GM21576 (cell line): Measurements from ENCODE around the gene PLA2G4B.

Experiments
- ATAC-seq: cut with Tn5 transposase; IDR thresholded peaks from one replicate; pipeline ENCODE4 v1.9.1; 2021; ENCODE audit warnings: mild to moderate bottlenecking, moderate library complexity; ENCODE audit not compliant: unreplicated experiment

Gene PLA2G4B

DNA sequence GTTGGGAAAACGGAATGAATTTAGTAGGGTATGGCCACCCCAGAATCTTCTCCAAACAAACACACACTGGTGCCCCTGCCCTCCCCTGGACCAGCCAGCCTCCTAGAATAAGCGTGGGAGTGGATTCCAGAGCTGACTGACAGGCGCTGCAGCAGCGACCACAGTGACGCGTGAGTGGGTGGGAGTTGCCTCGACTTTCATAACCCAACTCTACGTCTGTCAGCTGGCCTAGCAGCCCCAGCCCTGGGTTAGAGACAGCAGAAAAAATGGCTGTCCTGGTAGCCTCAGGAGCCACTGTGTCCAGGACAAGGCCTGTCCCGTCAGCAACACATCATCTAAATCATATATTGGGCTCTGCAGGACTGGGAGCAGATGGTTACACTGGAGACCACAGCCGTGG lies 10.0 kb downstream of the PLA2G4B start:
- ATAC-seq = no peak

DNA sequence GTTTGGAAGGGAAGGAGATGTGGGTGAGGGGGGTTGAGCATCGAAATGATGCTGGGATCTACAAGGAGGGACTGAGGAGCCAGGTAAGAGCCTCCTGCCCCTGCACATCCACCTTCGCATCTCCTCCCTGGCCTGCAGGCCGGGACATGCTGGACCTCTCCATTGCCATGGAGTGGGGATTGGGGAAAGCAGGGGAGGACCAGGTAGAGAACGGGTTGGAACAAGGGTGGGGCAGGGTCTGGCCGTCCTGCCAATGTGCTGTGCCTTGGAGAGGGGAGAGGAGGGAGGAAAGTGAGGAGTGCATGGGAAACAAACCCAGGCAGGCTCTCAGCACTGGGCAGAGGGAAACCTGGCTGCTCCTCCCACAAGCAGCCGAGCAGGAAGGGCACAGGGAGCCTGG lies 10.6 kb downstream of the PLA2G4B start:
- ATAC-seq = no peak

DNA sequence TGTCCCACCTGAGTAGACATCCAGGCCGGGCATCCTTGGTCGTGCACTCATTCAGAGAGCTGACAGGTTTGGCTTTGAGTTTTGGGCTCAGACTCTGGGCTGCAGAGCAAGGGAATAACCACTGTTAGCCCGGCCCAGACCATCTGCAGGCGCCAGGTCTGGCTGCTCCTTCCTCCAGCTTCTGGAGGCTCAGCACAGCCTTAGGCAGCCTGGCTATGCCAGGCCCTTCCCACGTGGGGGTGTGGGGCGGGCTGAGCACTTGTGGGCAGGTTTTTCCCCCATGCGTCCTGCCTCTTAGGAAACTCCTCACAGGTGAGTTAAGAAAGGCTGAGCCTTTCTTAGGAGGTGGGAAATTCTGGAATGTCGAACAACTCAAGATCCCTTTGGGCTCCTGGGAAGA lies 11.2 kb downstream of the PLA2G4B start:
- no peak for ATAC-seq

DNA sequence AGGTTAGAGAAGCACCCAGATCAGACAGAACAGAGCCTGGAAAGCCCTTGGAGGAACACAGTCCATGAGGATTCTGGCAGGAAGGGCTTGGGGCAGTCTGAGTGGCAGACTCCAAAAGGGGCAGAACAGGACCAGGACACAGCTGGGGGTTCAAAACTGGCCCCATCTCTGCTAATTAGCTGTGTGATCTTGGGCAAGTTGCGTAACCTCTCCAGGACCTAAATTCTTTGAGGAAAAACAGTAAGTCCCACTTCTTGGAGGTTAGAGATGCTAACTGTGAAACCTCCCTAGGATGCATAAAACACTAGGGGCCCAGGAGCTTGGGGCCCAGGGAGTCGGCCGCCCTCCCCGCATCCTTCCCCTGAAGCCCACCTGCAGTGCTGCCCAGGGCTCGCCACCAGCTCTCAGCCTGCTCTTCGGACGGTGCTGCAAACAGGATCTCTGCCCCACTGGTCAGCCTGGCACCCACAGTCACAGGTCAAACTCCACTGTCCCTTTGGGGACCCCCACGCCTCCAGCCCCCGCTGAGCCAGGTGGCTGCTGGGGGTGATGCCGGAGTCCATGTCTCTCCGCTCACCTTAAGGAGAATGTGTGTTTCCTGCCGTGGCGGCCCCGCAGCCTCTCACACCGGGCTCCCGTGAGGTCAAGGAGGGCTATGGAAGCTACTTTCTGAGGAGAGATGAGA lies 12.0 kb downstream of the PLA2G4B start:
- no peak for ATAC-seq

DNA sequence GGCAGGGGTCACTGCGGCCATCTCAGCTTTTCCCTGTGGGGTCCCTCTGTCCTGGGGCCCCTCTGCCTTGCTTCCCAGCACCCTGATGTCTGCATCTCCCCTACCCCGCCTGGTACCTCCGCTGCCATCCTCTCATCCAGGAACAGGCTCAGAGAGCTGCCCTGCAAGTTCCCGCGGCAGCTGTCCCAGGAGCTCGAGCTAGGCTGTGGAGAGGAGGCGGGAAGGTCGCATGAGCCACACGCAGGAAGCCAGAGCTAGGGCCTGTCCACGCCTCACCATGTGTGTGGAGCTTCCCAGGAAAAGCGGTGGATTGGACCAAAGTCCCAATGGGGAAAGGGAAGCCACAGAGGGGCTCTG lies 12.5 kb downstream of the PLA2G4B start:
- no peak for ATAC-seq

DNA sequence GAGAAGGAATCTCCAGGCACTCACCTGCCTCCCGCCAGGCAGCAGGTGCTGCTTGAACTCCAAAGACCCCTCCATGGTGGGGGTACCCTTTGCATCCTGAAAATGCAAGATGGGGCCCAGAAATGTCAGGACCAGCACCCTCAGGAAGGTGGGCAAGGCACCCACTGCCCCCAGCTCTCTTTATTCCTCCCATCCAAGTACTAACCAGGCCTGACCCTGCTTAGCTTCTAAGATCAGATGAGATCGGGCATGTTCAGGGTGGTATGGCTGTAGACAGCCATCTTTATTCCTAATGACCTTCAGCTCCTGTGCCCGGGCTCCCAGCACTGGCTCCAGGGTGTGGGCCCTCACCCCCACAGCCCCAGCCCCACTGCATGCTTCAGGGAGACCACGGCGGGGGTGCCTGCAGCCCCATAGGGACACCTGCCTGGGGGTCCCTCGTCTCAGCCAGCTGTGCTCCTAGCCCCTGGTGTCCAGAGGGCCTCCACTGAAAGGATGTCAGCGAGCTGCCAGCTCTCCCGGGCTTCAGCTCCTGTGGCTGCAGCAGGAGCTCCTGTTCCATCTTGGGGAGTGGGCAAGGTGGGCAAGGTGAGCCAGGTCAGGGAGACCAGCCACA lies 13.2 kb downstream of the PLA2G4B start:
- no peak for ATAC-seq

DNA sequence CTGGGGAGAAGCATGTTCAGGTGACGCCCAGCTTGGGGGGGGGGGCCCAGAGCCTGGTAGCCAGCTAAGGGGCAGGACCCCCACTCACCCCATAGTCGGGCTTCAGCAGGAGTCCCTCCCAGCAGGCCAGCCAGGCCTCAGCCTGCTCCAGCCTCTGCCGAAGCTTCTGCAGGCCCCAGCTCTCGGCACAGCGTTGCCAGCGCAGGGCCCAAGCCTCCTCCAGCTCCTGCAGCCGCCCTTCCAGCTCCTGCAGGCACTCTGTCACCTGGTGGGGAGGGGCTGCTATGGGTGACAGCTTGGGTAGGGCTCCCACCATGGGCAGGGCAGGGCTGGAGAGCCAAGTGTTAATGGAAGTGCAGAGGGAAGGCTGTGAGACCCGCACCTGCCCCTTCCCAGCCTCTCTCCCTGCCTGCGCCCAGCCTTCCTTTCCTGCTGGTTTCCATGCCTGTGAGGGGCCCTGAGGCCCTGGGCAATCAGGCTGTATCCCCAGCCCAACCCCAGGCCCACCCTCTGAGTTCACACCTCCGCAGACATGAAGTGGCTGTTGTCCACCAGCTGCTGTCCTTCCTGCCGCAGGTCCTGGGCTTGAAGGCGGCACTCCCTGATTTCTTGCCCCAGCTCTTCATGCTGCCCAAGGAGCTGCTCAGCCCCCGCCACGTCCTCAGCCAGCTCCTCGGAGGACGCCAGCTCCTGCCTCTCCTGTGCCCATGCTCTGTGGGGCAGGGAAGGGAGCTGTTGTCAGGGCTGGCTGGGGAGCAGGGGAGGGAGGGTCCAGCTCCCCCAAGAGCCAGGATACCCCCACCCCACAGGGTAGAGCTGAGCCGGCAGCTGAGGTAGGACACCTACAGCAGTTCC lies 14.3 kb downstream of the PLA2G4B start:
- no peak for ATAC-seq

DNA sequence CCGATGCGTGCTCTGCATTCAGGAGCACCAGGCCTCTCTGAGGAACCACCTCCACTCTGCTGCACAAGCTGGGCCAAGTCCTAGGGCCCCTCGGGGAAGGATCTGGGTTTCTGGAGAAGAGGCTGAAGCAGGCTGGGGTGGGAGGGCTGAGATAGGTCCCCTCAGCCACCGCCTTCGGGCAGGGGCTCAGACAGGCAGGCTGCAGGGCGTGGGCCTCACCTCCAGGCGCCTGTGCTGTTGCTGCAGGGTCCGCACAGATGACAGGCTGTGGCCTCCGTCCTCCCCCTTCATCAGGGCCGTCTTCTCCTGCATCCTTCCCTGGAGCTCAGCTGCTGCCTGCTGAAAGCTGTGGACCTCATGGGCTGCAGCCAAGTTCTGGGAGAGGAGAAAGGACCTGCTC lies 15.2 kb downstream of the PLA2G4B start:
- ATAC-seq = no peak

DNA sequence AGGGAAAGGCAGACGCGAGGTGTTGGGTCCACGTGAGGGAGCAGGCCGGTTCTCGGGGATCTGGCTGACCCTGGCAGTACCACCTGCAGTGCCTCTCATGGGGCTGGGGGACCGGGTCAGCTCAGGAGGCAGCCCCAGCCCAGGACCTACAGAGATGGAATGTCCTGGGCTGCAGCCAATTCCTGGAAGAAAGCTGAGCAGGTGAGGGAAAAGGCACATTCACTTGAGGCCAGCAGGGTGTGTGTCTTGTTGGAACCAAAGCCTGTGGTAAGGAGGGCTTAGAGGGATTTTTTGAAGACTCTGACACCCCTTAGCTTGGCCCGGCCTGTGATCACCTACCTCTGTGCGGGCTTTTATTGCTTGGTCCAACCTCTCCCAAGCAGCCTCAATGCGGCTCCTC lies 15.8 kb downstream of the PLA2G4B start:
- ATAC-seq = no peak

DNA sequence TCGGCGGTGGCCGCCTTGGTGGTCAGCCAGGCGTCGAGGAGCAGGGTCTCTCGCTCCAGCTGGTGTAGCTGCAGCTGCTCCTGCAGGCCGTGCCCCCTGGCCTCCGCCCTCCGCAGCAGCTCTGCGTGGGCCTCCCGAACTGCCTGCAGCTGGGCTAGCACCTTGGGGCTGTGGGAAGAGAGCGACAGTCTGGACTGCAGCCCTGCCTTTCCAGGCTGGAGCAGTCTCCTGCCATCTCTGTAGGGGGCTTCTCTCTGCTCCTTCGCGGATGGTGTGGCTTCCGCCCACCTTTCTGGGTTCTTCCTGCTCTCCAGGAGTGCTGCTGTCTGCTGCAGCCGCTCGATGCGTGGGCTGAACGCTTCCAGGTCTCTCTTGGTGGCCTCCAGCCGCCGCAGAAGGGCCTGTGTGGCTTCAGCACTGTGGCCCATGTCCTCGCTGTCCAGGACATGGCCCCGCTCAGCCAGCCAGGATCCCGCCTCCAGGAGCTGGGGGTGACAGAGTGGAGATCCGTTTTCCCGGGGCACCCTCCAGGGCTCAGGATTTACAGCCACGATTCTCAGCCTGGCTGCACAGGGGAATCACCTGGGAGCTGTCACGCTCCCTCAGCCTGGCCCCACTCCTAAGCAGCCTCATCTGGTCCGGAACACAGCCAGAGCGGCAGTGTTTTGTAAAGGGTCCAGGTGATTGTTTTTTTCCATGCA lies 16.8 kb downstream of the PLA2G4B start:
- ATAC-seq = no peak

DNA sequence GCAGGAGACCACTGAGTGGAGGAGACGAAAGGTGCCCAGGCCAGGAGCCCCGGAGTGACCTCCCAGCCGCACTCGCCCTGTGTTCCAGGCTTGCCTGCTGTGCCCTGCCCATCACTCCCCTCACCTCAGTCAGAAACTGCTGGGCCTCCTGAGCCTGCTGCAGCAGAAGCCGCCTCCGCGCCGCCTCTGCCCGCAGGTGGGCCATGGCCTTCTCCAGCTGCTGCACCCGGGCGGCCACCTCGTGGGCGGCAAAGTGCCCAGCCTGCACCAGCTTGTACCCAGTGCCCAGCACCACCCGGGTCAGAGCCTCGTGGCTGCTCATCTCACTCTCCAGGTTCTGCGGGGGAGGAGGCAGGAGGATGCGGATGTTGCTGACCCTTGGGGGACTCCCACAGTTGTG lies 17.6 kb downstream of the PLA2G4B start:
- no peak for ATAC-seq

DNA sequence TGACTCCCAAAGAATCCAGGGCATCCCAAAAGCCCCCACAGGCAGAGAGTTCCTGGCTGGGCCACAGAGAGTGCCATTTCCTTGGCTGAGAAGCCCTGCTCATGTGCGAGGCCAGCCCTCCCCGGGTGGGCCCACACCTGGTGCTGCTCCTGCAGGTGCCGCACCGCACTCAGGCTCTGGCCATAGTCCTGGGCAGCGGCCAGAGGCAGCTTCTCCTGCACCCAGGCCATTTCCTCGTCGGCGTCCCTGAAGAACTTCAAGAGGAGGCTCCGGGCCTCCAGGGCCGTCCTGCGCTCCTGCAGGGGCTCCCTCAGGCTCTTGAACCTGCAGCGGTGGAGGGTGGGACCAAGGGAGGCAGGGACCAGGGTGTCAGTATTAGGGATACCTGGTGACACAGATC lies 18.1 kb downstream of the PLA2G4B start:
- no peak for ATAC-seq

DNA sequence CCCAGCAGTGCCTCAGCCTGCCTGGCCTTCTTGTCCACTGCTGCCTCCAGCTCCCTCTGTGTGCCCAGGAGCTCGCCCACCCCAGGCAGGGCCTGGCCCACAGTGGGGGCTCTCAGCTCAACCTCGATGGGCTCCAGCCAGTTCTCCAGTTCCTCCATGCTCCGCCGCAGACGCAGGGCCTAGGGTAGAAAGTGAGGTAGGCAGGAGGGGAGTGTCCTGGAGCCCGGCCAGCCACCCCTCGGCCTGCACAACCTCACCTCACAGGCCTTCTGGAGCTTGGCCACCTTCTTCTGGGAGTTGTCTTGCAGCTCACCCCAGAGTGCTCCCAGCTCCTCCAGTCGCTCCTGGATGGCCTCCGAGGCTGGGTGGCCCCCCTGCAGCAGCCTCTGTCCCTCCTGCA lies 18.7 kb downstream of the PLA2G4B start:
- ATAC-seq = no peak

DNA sequence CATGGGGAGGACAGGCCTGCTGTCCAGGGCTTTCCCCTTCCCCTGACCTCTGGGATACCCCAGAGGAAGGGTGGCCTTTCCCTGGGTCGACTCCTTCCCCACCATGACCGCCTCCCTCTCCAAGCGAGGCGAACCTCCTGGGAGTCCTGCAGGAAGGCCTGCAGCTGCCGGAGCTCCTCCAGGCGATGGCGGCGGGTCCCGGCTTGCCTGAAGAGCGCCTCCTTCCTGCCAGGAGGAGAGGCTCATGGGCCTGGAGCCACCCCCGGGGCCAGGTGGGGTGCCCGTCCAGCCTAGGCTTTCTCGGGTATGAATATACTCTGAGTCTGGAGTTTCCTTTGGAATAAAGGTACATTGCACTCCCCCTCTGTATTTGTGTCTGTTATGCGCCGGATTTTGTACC lies 20.1 kb downstream of the PLA2G4B start:
- no peak for ATAC-seq

DNA sequence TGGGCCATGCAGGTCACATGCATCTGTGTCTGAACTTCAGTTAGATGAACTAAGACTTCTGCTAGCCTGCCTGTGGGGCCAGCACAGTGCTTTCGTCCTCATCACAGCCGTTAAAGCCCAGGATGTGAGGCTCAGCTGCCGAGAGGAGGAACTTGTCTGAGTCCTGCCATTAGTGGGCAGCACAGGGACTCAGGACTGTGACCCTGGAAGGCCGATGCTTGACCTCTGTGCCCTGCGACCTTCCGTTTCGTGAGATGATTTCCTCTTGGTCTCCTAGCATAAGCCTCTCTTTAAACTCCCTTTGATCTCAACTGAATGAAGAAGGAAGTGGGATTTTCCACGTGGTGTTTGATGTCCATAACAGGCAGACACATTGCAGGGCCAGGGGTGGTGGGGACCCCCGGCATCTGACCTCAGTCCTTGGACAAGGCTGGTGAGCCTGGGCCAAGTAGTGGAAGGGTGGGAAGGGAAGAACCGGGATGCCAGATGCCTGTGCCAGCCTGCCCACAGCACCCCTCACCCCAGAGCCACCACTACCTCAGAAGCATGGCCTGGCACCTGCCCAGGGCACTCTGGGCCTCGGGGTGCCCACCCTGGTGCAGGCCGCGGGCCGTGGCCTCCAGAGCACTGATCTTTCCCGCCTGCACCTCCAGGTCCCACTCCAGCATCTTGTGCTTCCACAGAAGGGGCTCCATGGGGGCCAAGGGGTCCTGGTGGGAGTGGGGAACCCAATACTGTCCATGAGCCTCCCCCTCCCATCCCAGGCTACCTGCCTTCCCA lies 21.6 kb downstream of the PLA2G4B start:
- ATAC-seq = no peak

DNA sequence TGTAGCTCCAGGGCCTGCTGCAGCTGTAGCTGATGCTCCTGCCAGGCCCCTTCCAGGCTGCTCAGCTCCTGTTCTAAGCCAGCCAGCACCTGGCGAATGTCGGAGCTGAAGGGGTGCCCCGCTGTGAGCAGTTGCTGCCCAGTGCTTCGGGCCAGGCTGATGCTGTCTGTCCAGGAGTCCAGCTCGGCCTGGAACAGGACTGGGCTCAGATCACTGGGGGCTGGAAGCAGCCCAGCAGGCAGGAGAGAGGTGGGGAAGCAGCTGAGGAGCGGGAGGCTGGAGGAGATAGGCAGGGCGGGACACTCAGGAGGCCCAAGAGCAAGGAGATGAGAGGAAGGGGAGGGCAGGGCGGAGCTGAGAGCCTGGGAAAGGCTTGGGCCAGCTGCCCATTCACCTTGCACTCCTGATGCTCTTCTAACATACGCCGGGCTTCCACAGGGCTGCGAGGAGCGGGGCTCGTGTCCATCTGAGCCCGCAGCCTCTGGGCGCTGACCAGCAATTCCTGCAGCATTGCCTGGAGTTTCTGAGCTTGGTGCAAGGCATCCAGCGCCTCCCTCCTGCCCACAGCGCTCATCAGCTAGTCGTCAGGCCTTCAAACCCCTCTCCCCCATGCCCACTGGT lies 23.2 kb downstream of the PLA2G4B start:
- no peak for ATAC-seq

DNA sequence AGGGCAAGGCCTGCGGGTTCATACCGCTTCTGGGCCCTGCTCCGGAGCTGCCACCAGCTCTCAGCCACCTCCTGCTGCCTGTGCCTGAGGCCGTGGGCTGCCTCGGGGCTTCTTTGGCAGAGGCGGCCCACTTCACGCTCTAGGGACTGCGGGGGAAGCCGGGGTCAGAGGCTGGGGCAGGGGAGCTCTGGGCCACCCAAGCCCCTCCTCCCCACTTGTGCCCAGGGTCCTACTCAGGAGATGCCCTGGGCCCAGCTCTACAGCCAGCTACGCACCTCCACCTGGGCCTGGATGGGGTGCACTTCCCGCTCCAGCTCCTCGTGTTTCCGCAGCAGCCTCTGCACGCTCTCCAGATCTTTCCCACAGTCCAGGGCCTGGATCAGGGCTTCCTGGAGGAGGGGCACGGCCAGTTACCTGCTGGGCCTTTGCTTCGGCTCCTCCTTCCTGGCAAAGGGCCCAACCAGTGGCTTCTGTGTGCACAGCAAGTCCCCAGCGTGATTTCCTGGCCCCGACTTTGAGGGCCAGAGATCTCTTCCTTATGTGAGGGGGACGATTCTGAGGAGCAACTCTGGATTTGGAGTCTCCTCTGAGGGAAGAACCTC lies 24.0 kb downstream of the PLA2G4B start:
- ATAC-seq = no peak

DNA sequence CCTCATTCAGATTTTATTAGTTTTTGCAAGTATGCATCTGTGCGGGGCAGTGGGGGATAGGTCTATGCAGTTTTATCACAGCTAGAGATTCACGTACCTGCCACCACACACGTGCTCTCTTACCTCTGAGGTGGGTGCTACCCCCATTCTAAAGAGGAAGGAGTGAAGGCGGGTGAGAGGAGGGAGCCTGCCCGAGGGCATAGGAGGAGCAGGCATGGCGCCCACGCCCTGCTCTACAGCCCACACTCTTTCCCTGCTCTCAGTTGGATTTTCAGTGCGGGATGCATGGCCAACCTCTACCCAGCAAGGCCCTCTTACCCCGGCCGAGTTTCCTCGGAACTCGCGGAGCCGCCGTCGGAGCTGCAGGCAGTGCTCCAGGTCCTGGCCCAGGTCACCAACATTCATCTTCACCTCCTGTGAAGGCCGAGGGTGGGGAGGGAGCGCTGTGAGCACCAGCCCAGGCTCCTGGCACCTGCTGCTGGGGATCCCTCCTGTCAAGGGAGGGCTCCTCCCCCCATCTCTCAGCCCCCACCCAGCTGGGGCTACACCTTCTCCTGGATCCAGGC lies 26.9 kb downstream of the PLA2G4B start:
- ATAC-seq = no peak

DNA sequence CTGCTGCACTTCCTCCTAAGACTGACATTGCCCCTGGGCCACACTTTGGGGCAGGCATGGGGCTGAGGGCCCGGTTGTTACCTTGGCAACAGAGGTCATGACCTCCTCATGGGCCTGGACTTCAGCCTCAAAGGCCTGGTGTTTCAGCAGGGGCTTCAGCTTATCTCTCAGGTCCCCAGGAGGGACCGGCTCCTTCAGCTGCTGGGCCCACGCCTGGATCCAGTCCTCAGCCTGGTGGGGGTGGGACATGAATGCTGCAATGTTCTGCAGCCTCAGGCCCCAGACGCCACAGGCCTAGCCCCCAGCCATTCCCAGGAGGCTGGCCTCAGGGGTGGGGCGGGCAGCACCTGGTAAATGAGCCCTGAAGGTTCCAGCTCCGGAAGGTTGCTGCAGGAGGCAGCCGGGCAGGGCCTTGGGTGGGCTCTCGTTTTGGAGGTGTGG lies 27.6 kb downstream of the PLA2G4B start:
- ATAC-seq = no peak
